ENCODE measurements around the gene SCN4B.

Gene SCN4B

DNA sequence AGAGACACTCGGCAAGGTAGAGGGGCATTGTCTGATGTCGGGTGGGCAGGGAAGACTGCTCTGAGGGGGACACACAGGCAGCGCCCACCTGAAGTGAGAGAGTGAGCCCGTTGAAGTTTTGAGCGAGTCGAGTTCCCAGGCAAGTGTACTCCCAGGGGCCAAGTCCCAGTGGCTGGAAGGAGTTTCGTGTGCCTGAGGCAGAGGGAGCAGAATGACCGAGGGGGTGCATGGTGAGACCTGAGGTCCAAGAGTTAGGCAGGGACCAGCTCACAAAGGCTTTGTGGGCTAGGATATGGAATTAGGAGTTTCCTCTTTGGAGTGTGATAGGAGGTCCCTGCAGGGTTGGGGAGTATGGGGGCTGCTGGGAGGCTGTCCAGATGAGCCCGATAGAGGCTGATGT, 17.6 kb upstream of the SCN4B start:
- no peak overlapping the region for H3K4me3 Mint-ChIP-seq
- DNase-seq: no peak
- H3K36me3 Mint-ChIP-seq (ENCODE audit: low read depth): no peaks in the 10 kb centered on the region
- H3K27me3 Mint-ChIP-seq (ENCODE audit: low read depth, poor library complexity): peaks cover 95% of the 10 kb centered on the region
- TF ChIP-seq, protein P1, sequence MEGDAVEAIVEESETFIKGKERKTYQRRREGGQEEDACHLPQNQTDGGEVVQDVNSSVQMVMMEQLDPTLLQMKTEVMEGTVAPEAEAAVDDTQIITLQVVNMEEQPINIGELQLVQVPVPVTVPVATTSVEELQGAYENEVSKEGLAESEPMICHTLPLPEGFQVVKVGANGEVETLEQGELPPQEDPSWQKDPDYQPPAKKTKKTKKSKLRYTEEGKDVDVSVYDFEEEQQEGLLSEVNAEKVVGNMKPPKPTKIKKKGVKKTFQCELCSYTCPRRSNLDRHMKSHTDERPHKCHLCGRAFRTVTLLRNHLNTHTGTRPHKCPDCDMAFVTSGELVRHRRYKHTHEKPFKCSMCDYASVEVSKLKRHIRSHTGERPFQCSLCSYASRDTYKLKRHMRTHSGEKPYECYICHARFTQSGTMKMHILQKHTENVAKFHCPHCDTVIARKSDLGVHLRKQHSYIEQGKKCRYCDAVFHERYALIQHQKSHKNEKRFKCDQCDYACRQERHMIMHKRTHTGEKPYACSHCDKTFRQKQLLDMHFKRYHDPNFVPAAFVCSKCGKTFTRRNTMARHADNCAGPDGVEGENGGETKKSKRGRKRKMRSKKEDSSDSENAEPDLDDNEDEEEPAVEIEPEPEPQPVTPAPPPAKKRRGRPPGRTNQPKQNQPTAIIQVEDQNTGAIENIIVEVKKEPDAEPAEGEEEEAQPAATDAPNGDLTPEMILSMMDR (IDR thresholded peaks at IDR 0.05): no peak
- H3K27ac Mint-ChIP-seq: no peak overlapping the region
- H3K4me1 Mint-ChIP-seq: peaks cover 11% of the 10 kb centered on the region
- H3K9me3 Mint-ChIP-seq: no peaks in the 10 kb centered on the region

DNA sequence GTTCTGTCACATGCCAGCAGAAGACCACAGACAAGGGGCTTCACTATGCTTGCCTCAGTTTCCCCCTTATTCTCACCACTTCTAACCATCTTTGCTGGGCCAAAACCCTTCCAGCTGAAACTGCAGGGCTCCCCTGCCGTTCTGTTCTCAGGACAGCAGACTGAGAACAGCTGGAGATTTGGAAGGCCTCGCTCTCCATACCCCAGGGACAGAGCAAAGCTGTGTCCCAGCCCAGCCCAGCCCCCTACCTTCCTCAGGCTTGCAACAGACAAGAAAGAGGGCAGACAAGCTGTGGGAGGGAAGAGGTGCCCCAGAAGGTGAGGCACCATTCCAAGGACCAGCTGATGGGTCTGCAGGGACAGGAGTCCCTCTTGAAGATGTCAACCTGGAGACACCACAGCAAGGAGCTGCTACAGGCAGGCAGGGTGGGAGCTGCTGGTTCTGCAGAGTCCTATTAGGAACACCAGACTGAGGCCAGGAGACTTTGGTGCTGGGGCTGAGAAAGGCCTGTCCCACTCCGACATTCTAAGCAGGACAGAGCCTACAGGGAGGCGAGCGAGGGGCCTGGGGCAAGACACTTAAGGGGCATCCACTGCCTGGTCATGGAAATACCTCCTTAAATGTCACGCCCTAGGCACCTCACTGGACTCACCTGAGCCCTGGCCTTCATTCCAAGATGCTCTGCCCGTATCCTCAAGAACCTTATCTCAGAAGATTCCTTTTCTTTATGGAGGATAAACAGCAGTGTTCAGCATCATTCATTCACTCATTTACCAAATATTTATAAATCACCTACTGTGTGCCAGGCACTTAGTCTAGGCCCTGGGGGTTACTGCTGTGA, 16.9 kb upstream of the SCN4B start:
- H3K36me3 Mint-ChIP-seq (ENCODE audit: low read depth): no peaks in the 10 kb centered on the region
- H3K27me3 Mint-ChIP-seq (ENCODE audit: low read depth, poor library complexity): peaks cover 93% of the 10 kb centered on the region
- H3K4me1 Mint-ChIP-seq: peaks cover 4% of the 10 kb centered on the region
- TF ChIP-seq, protein P1 (IDR thresholded peaks at IDR 0.05): no peak
- no peak overlapping the region for H3K4me3 Mint-ChIP-seq
- no peak for DNase-seq
- H3K9me3 Mint-ChIP-seq: no peaks in the 10 kb centered on the region
- H3K27ac Mint-ChIP-seq: no peak overlapping the region

DNA sequence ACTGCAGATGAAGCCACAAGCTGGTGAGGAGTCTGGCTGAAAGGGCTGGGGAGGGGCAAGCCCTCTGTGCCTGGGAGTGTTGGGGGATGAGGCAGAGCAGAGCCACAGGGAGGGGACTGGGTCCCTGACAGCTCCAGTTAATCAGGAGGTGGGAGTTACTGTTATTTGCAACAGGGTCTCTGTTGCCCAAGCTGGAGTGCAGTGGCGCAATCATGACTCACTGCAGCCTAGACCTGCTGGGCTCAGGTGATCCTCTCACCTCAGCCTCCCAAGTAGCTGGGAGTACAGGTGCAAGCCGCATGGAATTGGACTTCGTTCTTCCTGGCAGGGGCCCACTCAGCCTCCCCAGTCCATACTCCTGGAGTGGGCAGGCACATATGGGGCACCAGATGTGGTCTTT, 16.1 kb upstream of the SCN4B start:
- no peak for DNase-seq
- H3K4me3 Mint-ChIP-seq: no peak overlapping the region

DNA sequence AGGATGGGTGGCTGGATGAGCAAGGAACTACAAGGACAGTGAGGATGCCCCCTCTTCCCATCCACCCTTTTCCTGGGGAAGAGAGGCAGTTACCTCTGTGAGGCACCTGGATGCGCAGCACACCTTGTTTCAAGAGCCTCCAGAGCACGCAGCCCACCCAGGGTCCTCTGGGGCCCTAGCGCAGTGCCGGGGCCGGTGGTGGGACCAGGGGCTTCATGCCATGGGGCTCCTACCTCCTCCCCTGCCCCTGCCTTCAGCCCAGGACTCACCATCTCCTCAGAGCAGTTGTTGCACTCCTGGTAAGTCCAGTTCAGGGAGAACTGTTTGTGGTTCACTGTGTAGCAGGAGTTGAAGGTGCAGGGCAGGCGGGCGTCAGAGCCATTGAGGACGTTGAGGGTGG, 15.7 kb upstream of the SCN4B start:
- peaks cover 96% of the 10 kb centered on the region for H3K27me3 Mint-ChIP-seq (ENCODE audit: low read depth, poor library complexity)

More for the DNA sequence above, 16.1 kb upstream of the SCN4B start:
- Mint-ChIP-seq H3K36me3 (ENCODE audit: low read depth) (no peaks in the 10 kb centered on the region), H3K27me3 (ENCODE audit: low read depth, poor library complexity) (peaks cover 96% of the 10 kb centered on the region), H3K4me1 (no peaks in the 10 kb centered on the region), H3K9me3 (no peaks in the 10 kb centered on the region), H3K27ac (no peak overlapping the region)
- TF ChIP-seq, protein P1 (IDR thresholded peaks at IDR 0.05): no peak

DNA sequence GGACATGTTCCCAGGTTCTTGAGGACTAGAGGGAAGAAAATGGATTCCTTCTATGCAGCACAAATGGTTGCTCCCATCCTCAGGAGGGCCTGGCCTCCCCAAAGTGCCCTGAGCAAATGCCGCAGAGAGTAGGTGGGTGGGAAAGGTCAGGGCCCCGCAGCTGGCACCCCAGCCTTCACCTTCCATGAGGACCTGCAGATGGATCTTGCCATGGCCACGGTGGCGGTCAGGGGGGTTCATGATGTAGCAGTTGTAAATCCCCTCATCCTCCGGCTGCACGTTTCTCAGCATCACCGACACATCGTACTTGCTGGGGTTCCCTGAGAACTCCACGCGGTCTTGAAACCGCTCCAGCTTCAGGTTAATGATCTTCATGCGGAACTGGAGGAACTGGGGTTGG, 15.3 kb upstream of the SCN4B start:
- Mint-ChIP-seq H3K4me1 (no peaks in the 10 kb centered on the region), H3K9me3 (no peaks in the 10 kb centered on the region), H3K36me3 (ENCODE audit: low read depth) (no peaks in the 10 kb centered on the region), H3K4me3 (no peak overlapping the region), H3K27me3 (ENCODE audit: low read depth, poor library complexity) (peaks cover 96% of the 10 kb centered on the region), H3K27ac (no peak overlapping the region)
- DNase-seq: no peak
- TF ChIP-seq, protein P1 (IDR thresholded peaks at IDR 0.05): no peak

More for the DNA sequence above, 15.7 kb upstream of the SCN4B start:
- Mint-ChIP-seq H3K9me3 (no peaks in the 10 kb centered on the region), H3K36me3 (ENCODE audit: low read depth) (no peaks in the 10 kb centered on the region), H3K27ac (no peak overlapping the region), H3K4me1 (no peaks in the 10 kb centered on the region), H3K4me3 (no peak overlapping the region)
- TF ChIP-seq, protein P1 (IDR thresholded peaks at IDR 0.05): no peak
- no peak for DNase-seq

DNA sequence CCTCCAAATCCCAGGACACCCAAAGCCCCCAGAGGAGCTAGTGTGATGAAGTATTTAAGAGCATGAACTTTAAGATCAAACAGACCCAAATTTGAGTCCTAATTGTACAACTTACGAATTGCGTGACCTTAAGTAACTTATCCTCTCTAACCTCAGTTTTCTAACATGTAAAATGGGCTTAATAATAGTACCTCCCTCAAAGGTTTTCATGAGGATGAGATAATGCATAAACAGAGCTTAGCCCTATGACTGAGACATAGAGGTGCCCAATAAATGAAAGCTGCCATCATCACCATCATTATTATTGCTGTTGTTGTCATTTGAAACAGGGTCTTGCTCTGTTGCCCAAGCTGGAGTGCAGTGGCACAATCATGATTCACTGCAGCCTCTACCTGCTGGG, 14.6 kb upstream of the SCN4B start:
- Mint-ChIP-seq H3K4me3 (no peak overlapping the region), H3K27me3 (ENCODE audit: low read depth, poor library complexity) (peaks cover 96% of the 10 kb centered on the region), H3K9me3 (no peaks in the 10 kb centered on the region), H3K4me1 (no peaks in the 10 kb centered on the region), H3K27ac (no peak overlapping the region), H3K36me3 (ENCODE audit: low read depth) (no peaks in the 10 kb centered on the region)
- no peak for DNase-seq
- TF ChIP-seq, protein P1 (IDR thresholded peaks at IDR 0.05): no peak
